NT2/D1 (cell line): ENCODE data around the gene ALOXE3.
A peak's percentile ranks its signal among the peaks of the same experiment; 100 is the strongest.

Experiments
- DNase-seq: peaks from one replicate; pipeline ENCODE4 v3.0.0-alpha.2; 2011; ENCODE audit warnings: low read depth, low spot score
- H3K27me3 ChIP-seq: 2 replicates; pipeline ENCODE4 v1.6.0; 2011; ENCODE audit warnings: mild to moderate bottlenecking; ENCODE audit not compliant: insufficient read length, insufficient read depth
- H3K36me3 ChIP-seq: 2 replicates; pipeline ENCODE4 v1.6.1; 2011; ENCODE audit warnings: mild to moderate bottlenecking, low read length, mixed read lengths; ENCODE audit not compliant: insufficient read depth, insufficient read length
- H3K4me1 ChIP-seq: 2 replicates; pipeline ENCODE4 v1.5.1; 2011; ENCODE audit not compliant: insufficient read depth, insufficient read length
- H3K4me3 ChIP-seq: 2 replicates; pipeline ENCODE4 v1.5.1; 2011; ENCODE audit warnings: low read depth; ENCODE audit not compliant: insufficient read length
- H3K9ac ChIP-seq: 2 replicates; pipeline ENCODE4 v1.6.0; 2011; ENCODE audit warnings: low read depth; ENCODE audit not compliant: insufficient read length
- H3K9me3 ChIP-seq: 2 replicates; pipeline ENCODE4 v1.5.1; 2011; ENCODE audit warnings: mild to moderate bottlenecking, low read length; ENCODE audit not compliant: insufficient read depth
- SUZ12 ChIP-seq: IDR thresholded peaks from 2 replicates; pipeline ENCODE4 v1.6.1; 2011; ENCODE audit not compliant: insufficient read length, insufficient read depth; ENCODE audit errors: extremely low read depth
- YY1 ChIP-seq: IDR thresholded peaks from 2 replicates; pipeline ENCODE4 v1.6.1; 2011; ENCODE audit not compliant: insufficient read length, insufficient read depth
- ZNF274 ChIP-seq: IDR thresholded peaks from 2 replicates; pipeline ENCODE4 v1.6.1; 2011; ENCODE audit warnings: mild to moderate bottlenecking, low read depth, low read length

ALOXE3 gene

DNA sequence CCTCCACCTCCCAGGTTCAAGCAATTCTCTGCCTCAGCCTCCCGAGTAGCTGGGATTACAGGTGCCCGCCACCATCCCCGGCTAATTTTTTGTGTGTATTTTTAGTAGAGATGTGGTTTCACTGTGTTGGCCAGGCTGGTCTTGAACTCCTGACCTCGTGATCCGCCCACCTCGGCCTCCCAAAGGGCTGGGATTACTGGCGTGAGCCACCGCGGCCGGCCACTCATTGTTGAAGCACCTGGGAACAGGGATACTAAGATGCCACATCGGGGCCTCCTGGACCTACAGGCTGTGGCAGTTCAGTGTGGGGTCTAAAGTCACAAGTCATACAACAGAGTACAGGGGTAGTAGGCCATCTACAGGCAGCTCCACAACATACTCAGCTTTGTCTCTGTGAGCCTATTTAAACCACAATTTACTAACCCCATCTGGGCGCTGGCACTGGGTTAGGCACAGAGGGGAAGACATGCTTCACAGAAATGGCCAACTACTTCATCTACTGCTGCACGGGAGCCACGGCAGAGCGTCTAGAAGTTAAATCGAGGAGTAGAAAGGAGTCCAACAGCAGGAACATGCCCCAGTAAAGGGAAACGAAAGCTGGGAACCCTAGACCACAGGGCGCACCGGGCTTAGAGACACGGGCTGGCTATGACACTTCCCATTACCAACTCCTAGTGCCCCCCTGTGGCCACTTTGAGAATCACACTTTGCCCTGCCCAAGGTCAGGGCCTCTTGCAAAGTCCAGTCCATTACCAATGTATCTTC lies 40.1 kb upstream of the ALOXE3 start:
- no peak for DNase-seq
- Histone ChIP-seq H3K36me3 (peaks cover 27% of the 10 kb centered on the region), H3K9me3 (no peaks in the 10 kb centered on the region), H3K4me1 (peaks cover 12% of the 10 kb centered on the region), H3K27me3 (no peaks in the 10 kb centered on the region), H3K4me3 (no peak overlapping the region), H3K9ac (no peak overlapping the region)
- TF ChIP-seq ZNF274 (no peak), SUZ12 (no peak), YY1 (no peak)

DNA sequence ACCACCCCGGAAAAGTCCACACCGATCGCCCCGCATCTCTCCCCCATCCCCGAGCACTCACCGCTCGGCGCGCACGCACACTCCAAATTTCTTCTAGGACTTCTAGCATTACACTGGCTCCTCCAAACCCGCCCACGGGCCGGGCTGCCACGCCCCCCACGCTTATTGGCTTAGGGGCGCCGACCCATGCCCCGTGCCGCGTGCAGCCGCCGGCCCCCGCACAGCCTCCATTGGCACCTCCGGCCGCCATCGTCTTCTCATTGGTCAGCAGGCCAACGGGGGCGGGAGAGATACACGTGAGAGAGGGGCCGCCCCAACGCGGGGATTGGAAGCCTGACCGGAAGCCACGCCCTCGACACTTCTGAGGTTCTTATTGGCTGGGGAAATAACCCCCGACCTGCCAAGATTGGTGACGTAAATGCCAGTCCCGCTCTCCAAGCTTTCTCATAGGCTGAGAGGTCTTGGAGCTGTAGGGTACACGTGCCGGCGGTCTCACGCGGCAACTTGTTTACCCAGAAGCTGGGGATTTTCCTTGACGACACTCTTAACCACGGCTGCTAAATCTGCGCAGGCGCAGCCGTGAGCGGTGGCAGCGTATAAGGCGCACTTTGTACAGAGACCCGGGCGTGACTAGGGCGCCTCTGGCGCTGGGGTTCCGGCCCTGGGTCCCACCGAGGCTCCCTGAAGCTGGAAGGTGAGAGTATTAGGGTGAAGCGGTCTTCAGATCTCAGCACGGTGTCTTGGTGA lies 38.1 kb upstream of the ALOXE3 start:
- H3K4me1 ChIP-seq: peaks cover 14% of the 10 kb centered on the region

DNA sequence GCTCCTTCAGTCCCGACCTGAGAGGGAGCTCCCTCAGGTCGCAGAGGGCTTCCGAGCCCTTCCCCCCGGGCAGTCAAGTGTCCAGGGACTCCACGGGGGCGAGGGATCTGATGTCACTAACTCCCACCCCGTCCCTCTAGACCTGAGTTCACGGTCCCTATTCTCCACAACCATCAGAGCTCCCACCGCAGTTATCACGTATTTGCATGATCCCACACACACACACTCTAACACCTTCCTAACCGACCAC lies 37.6 kb upstream of the ALOXE3 start:
- Histone ChIP-seq H3K9ac (peak overlapping the region; percentile 66), H3K4me3 (peak overlapping the region; percentile 74), H3K36me3 (peaks cover 16% of the 10 kb centered on the region), H3K9me3 (no peaks in the 10 kb centered on the region), H3K27me3 (no peaks in the 10 kb centered on the region), H3K4me1 (peaks cover 11% of the 10 kb centered on the region)
- TF ChIP-seq SUZ12: no peak
- no peak for DNase-seq

More for the DNA sequence above, 38.1 kb upstream of the ALOXE3 start:
- H3K36me3 ChIP-seq: peaks cover 21% of the 10 kb centered on the region
- H3K9me3 ChIP-seq: no peaks in the 10 kb centered on the region
- peak; percentile 99 for DNase-seq
- peak overlapping the region; percentile 85 for H3K9ac ChIP-seq
- peak overlapping the region; percentile 74 for H3K4me3 ChIP-seq
- TF ChIP-seq SUZ12 (no peak), YY1 (no peak), ZNF274 (no peak)
- H3K27me3 ChIP-seq: no peaks in the 10 kb centered on the region

DNA sequence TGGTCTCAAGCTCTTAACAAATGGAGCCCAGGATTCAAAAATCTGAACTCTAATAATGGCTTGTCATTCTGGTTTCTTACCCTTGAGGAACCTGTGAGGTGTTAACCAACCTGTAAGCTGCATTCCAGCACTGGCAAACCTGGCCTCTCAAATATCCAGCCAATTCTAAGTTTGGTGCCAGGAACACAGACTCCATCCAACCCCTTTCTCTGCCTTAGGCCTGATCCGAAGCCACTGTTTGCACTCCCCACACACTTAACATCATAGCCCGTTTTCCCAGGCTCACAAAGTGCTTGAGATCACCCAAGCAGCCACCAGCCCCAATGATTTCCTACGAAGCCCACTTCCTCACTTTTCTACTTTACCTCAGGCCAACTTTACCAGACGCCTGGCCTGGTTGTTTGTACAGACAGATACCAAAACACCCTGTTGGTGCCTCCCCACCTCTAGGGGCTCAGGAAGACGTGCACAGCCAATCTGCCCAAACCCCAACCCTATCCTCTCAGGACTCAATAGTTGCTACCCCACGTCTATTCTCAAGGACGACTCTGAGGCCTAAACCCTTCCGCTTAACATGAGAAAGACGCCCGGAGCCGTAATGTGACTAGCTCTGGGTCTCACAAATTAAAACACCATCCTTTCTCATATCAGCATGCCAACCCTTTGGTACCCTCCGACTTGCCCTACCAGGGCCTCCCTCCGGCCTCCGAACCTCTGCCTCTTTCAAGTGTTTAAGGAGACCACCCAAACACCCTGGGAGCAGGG lies 37.1 kb upstream of the ALOXE3 start:
- peaks cover 9% of the 10 kb centered on the region for H3K4me1 ChIP-seq
- H3K36me3 ChIP-seq: peaks cover 14% of the 10 kb centered on the region
- peak overlapping the region; percentile 74 for H3K4me3 ChIP-seq
- H3K9ac ChIP-seq: peak overlapping the region; percentile 66
- TF ChIP-seq YY1 (no peak), SUZ12 (no peak), ZNF274 (no peak)
- no peaks in the 10 kb centered on the region for H3K27me3 ChIP-seq
- no peak for DNase-seq
- no peaks in the 10 kb centered on the region for H3K9me3 ChIP-seq

DNA sequence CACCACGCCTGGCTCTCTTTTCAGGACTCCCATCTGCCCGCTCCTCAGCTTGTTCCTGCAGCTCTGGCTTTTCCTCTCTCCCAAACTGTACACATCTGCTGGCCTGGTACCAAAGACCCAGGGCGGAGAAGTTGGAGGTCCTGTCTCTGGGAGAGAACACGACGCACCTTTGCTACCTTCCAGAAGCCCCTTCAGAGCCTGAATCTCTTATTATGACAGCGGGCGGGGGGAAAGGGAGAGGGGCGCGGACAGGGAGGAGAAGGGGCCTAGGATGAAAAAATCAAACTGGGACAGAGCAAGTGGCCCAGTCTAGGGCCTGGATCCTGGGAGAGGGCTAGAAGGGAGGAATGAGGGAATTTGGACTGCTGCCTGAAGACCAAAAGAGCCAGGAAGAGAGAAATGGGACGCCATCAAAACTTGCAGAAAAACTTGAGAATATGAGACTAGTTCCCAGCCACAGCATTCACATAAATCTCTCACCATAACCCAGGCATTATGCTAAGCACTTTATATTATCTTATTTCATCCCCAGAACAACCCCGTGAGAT lies 36.4 kb upstream of the ALOXE3 start:
- H3K4me3 ChIP-seq: peak overlapping the region; percentile 74
- H3K27me3 ChIP-seq: no peaks in the 10 kb centered on the region
- no peaks in the 10 kb centered on the region for H3K9me3 ChIP-seq
- H3K9ac ChIP-seq: peak overlapping the region; percentile 53
- peaks cover 9% of the 10 kb centered on the region for H3K4me1 ChIP-seq
- H3K36me3 ChIP-seq: peaks cover 16% of the 10 kb centered on the region
- no peak for TF ChIP-seq SUZ12
- no peak for TF ChIP-seq YY1
- DNase-seq: no peak

DNA sequence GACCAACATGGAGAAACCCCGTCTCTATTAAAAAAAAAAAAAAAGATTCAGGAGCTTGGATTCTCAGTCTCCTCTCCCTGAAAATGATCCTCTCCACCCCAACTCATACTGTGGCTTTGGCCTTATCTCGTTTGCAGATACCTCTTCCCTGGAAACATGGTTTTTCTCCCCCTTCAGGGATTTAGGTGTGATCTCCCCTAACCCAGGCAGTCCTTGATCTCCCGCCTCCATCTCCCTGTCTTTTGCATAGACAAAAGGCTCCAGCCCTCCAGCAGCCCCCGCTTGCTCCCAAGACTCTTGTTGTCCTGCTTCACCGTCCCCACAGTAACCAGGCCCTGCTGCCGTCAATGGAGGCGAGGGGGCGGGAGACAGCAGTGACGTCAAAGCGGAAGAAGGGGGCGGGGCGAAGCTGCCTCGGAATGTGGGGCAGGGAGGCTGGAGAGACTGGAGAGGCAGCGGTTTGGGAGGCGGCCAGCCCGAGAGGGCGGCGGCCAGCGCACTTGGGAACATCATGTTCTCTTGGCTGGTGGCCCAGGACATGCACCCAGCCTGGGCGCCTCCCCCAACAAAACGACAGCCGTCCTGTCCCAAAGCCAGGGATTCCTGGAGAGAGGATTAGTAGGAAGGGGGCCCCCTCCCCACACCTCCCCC lies 35.8 kb upstream of the ALOXE3 start:
- Histone ChIP-seq H3K27me3 (no peaks in the 10 kb centered on the region), H3K4me1 (peaks cover 9% of the 10 kb centered on the region), H3K36me3 (peaks cover 18% of the 10 kb centered on the region), H3K9me3 (no peaks in the 10 kb centered on the region), H3K4me3 (peak overlapping the region; percentile 16), H3K9ac (peak overlapping the region; percentile 53)
- no peak for TF ChIP-seq ZNF274
- TF ChIP-seq SUZ12: no peak
- TF ChIP-seq YY1: no peak
- peak; percentile 88 for DNase-seq
